ENCODE results near the gene MVD. TPM values are rescaled to one million over a fixed set of nuclear protein-coding genes. Genes with fewer than 3 reads are reported as not detected.

The MVD gene
- polyA plus RNA-seq, 3 donors = 9.0 to 17.9 (median 12.2) TPM

GRCh38 chr16:88627531-88628411 lies 35.1 kb downstream of the MVD start:
- DNase-seq = no peak
- H4K20me1 ChIP-seq (ENCODE audit: insufficient read depth, low read length) = peaks cover 8% of the 10 kb centered on the region
- H3K4me3 ChIP-seq (replicated peaks in 1 of 3; ENCODE audit: low read depth in 2 of 3, low read length in 3 of 3) = no peak overlapping the region
- no peak overlapping the region for H2AFZ ChIP-seq (ENCODE audit: insufficient read depth, low read depth, low read length, poor library complexity, severe bottlenecking)
- no peak overlapping the region for H3K9ac ChIP-seq (ENCODE audit: insufficient read depth, low read length, poor library complexity, severe bottlenecking)
- peaks cover 0 to 6% (median 2%) of the 10 kb centered on the region in 3 donors for H3K27me3 Mint-ChIP-seq (ENCODE audit: low read depth in 3 of 3)
- no peaks in the 10 kb centered on the region for H3K4me1 Mint-ChIP-seq
- H3K27me3 ChIP-seq (ENCODE audit: control insufficient read depth in 2 of 2, insufficient read depth in 2 of 2, low read length in 2 of 2) = no peaks in the 10 kb centered on the region
- H3K4me2 ChIP-seq (replicated peaks; ENCODE audit: extremely low read depth, low read length, poor library complexity, severe bottlenecking) = no peak overlapping the region
- H3K79me2 ChIP-seq (ENCODE audit: insufficient read depth, low read length) = no peaks in the 10 kb centered on the region
- H3K36me3 ChIP-seq (replicated peaks in 1 of 2; ENCODE audit: control insufficient read depth in 1 of 2, insufficient read depth in 2 of 2, low read length in 2 of 2) = peaks cover 76 to 94% of the 10 kb centered on the region in 2 donors
- intact Hi-C loops (cut with micrococcal nuclease) = no loop called here
- H3K9me3 Mint-ChIP-seq = no peaks in the 10 kb centered on the region
- no peaks in the 10 kb centered on the region for H3K9me3 ChIP-seq (replicated peaks in 1 of 2; ENCODE audit: control insufficient read depth in 1 of 2, insufficient read depth in 1 of 2, low read length in 2 of 2)
- WGBS (ENCODE audit: insufficient coverage) = 90% methylated on average over 18 of the region's 27 CpGs
- H3K4me3 Mint-ChIP-seq = no peak overlapping the region
- H3K27ac ChIP-seq (ENCODE audit: low read depth in 1 of 2, low read length in 2 of 2) = no peak overlapping the region
- peaks cover 82 to 98% of the 10 kb centered on the region in 2 donors for H3K36me3 Mint-ChIP-seq
- peak overlapping the region in 1 of 7 donors; percentile 45 for H3K27ac Mint-ChIP-seq
- TF ChIP-seq CTCF (IDR thresholded peaks at IDR 0.05) = no peak
- no peaks in the 10 kb centered on the region for H3K4me1 ChIP-seq (ENCODE audit: control insufficient read depth in 1 of 2, insufficient read depth in 2 of 2, low read length in 2 of 2)

GRCh38 chr16:88626646-88627045 lies 36.2 kb downstream of the MVD start:
- Mint-ChIP-seq H3K9me3 (no peaks in the 10 kb centered on the region), H3K4me3 (no peak overlapping the region), H3K27ac (no peak overlapping the region), H3K4me1 (no peaks in the 10 kb centered on the region), H3K36me3 (peaks cover 86 to 98% of the 10 kb centered on the region in 2 donors), H3K27me3 (ENCODE audit: low read depth in 3 of 3) (peaks cover 0 to 6% (median 2%) of the 10 kb centered on the region in 3 donors)
- 97% methylated on average over 9 of the region's 9 CpGs for WGBS (ENCODE audit: insufficient coverage)
- Histone ChIP-seq H3K9ac (ENCODE audit: insufficient read depth, low read length, poor library complexity, severe bottlenecking) (no peak overlapping the region), H3K79me2 (ENCODE audit: insufficient read depth, low read length) (no peaks in the 10 kb centered on the region), H3K9me3 (replicated peaks in 1 of 2; ENCODE audit: control insufficient read depth in 1 of 2, insufficient read depth in 1 of 2, low read length in 2 of 2) (no peaks in the 10 kb centered on the region), H3K4me3 (replicated peaks in 1 of 3; ENCODE audit: low read depth in 2 of 3, low read length in 3 of 3) (no peak overlapping the region), H2AFZ (ENCODE audit: insufficient read depth, low read depth, low read length, poor library complexity, severe bottlenecking) (no peak overlapping the region), H3K27me3 (ENCODE audit: control insufficient read depth in 2 of 2, insufficient read depth in 2 of 2, low read length in 2 of 2) (no peaks in the 10 kb centered on the region), H3K36me3 (replicated peaks in 1 of 2; ENCODE audit: control insufficient read depth in 1 of 2, insufficient read depth in 2 of 2, low read length in 2 of 2) (peaks cover 78 to 95% of the 10 kb centered on the region in 2 donors), H3K4me1 (ENCODE audit: control insufficient read depth in 1 of 2, insufficient read depth in 2 of 2, low read length in 2 of 2) (no peaks in the 10 kb centered on the region), H4K20me1 (ENCODE audit: insufficient read depth, low read length) (peaks cover 12% of the 10 kb centered on the region), H3K4me2 (replicated peaks; ENCODE audit: extremely low read depth, low read length, poor library complexity, severe bottlenecking) (no peak overlapping the region), H3K27ac (ENCODE audit: low read depth in 1 of 2, low read length in 2 of 2) (no peak overlapping the region)
- intact Hi-C loops (cut with micrococcal nuclease) = no loop called here
- no peak for TF ChIP-seq CTCF (IDR thresholded peaks at IDR 0.05)
- no peak for DNase-seq

Measured in CD14-positive monocyte (primary cell).